Islet of Langerhans (tissue), 1 donor: ENCODE data around the gene ZNF792.
A peak's percentile ranks its signal among the peaks of the same experiment; 100 is the strongest.
"Not testable (repeated sequence)": the region's sequence is repeated elsewhere in the genome, so short reads cannot be mapped to it uniquely, and the experiment has no call there.

Experiments used
- FAIRE-seq: peaks from one replicate; lab custom pipeline; 2011; peaks lifted over from hg19 to GRCh38; lab: Jason Lieb, UNC

The ZNF792 gene

GRCh38 chr19:34970185-34970780, 6.3 kb upstream of the ZNF792 start:
- FAIRE-seq, result not testable (repeated sequence)

- no peak for FAIRE-seq
Observed at GRCh38 chr19:34969721-34970120, 5.7 kb upstream of the ZNF792 start.

GRCh38 chr19:34967551-34967950, 3.5 kb upstream of the ZNF792 start:
- no peak for FAIRE-seq

GRCh38 chr19:34965505-34965904, 1.5 kb upstream of the ZNF792 start:
- FAIRE-seq, result not testable (repeated sequence)

- FAIRE-seq, result no peak
Observed at GRCh38 chr19:34964598-34964997, 569 bp upstream of the ZNF792 start.

GRCh38 chr19:34962687-34963572, 1.1 kb downstream of the ZNF792 start:
- no peak for FAIRE-seq

- FAIRE-seq, result no peak
Observed at GRCh38 chr19:34961775-34962686, 2.0 kb downstream of the ZNF792 start.

GRCh38 chr19:34960940-34961679, 2.9 kb downstream of the ZNF792 start:
- FAIRE-seq, result no peak

GRCh38 chr19:34960103-34960805, 3.8 kb downstream of the ZNF792 start:
- no peak for FAIRE-seq

- no peak for FAIRE-seq
Observed at GRCh38 chr19:34959021-34959420, 5.0 kb downstream of the ZNF792 start.

GRCh38 chr19:34957830-34958751, 5.9 kb downstream of the ZNF792 start:
- FAIRE-seq, result no peak

- peak; percentile 75 for FAIRE-seq
Observed at GRCh38 chr19:34953092-34953491, 10.9 kb downstream of the ZNF792 start.

GRCh38 chr19:34943861-34944573, 20.0 kb downstream of the ZNF792 start:
- no peak for FAIRE-seq

GRCh38 chr19:34938886-34939285, 25.1 kb downstream of the ZNF792 start:
- no peak for FAIRE-seq

- no peak for FAIRE-seq
Observed at GRCh38 chr19:34936184-34936583, 27.8 kb downstream of the ZNF792 start.

GRCh38 chr19:34932494-34932893, 31.5 kb downstream of the ZNF792 start:
- FAIRE-seq, result no peak

- no peak for FAIRE-seq
Observed at GRCh38 chr19:34926685-34927375, 37.2 kb downstream of the ZNF792 start, which contains the start of gene ZNF30. ZNF30 (plus strand) TSS chr19:34926903; CDS start chr19:34929948, 3,045 bp downstream.

GRCh38 chr19:34926361-34926684, 37.7 kb downstream of the ZNF792 start:
- FAIRE-seq, result peak; percentile 91
